WTC11 (cell line): ENCODE results near the gene FRMD4B. TPM values are rescaled to one million over a fixed set of nuclear protein-coding genes. Genes with fewer than 3 reads are reported as not detected.

Experiments
- ATAC-seq: fragments of 200-7000 bp; cut with Tn5 transposase; 2 replicates; pipeline ENCODE4 v1.10.0; 2021; ENCODE audit warnings: mild to moderate bottlenecking, moderate library complexity
- CTCF ChIA-PET: fragments of 300-600 bp; sonication (Branson Sonifier 250); formaldehyde crosslinking; loops from one replicate; lab custom pipeline; 2021; ENCODE audit warnings: antibody characterized with exemption; lab: Charles Lee
- POLR2A ChIA-PET: fragments of 350-600 bp; sonication (Branson Sonifier 250); formaldehyde crosslinking; loops from one replicate; lab custom pipeline; 2021; ENCODE audit warnings: antibody characterized with exemption; lab: Charles Lee
- DNase-seq: peaks from one replicate; pipeline ENCODE4 v3.0.0; 2021; ENCODE audit warnings: low spot score
- H3K27ac Mint-ChIP-seq: 2 replicates; pipeline ENCODE4 v1.8.0; 2021; ENCODE audit warnings: mixed read lengths
- H3K27me3 Mint-ChIP-seq: 2 replicates; pipeline ENCODE4 v1.8.0; 2021; ENCODE audit warnings: low read depth, mild to moderate bottlenecking, moderate library complexity, mixed read lengths
- H3K36me3 Mint-ChIP-seq: 2 replicates; pipeline ENCODE4 v1.8.0; 2021; ENCODE audit warnings: mixed read lengths
- H3K4me1 Mint-ChIP-seq: 2 replicates; pipeline ENCODE4 v1.8.0; 2022; ENCODE audit warnings: mixed read lengths
- H3K4me3 Mint-ChIP-seq: 2 replicates; pipeline ENCODE4 v1.8.0; 2021; ENCODE audit warnings: mild to moderate bottlenecking, moderate library complexity, mixed read lengths
- H3K9me3 Mint-ChIP-seq: 2 replicates; pipeline ENCODE4 v1.8.0; 2021; ENCODE audit warnings: mixed read lengths
- ATF1 ChIP-seq: sonication (generic); formaldehyde crosslinking; IDR thresholded peaks from 2 replicates; pipeline ENCODE4 v1.8.1; 2023; ENCODE audit warnings: mild to moderate bottlenecking, moderate library complexity, missing genetic modification reagents
- ATF2 ChIP-seq: sonication (generic); formaldehyde crosslinking; IDR thresholded peaks from 2 replicates; pipeline ENCODE4 v1.8.1; 2022; ENCODE audit warnings: low read depth, missing genetic modification reagents, borderline replicate concordance
- CDX4 ChIP-seq: fragments of 250-450 bp; sonication (Bioruptor Pico); IDR thresholded peaks from 2 replicates; pipeline ENCODE4 v1.9.0; 2021; ENCODE audit warnings: moderate library complexity, mild to moderate bottlenecking, inconsistent platforms, borderline replicate concordance
- CREB1 ChIP-seq: sonication (generic); formaldehyde crosslinking; IDR thresholded peaks from 2 replicates; pipeline ENCODE4 v1.8.0; 2023; ENCODE audit warnings: mild to moderate bottlenecking, missing genetic modification reagents
- ELF4 ChIP-seq: sonication (generic); formaldehyde crosslinking; IDR thresholded peaks from 2 replicates; pipeline ENCODE4 v1.8.1; 2022; ENCODE audit warnings: low read depth, mild to moderate bottlenecking, moderate library complexity, missing genetic modification reagents
- EMX1 ChIP-seq: fragments of 250-450 bp; sonication (Bioruptor Pico); IDR thresholded peaks from 2 replicates; pipeline ENCODE4 v1.8.0; 2021; ENCODE audit warnings: mild to moderate bottlenecking
- JAZF1 ChIP-seq: fragments of 250-450 bp; sonication (Bioruptor Pico); IDR thresholded peaks from 2 replicates; pipeline ENCODE4 v1.9.0; 2021; ENCODE audit warnings: moderate library complexity, mild to moderate bottlenecking, inconsistent platforms
- MAX ChIP-seq: sonication (generic); formaldehyde crosslinking; IDR thresholded peaks from 2 replicates; pipeline ENCODE4 v1.8.0; 2022; ENCODE audit warnings: mild to moderate bottlenecking, missing genetic modification reagents
- SMAD3 ChIP-seq: sonication (generic); formaldehyde crosslinking; IDR thresholded peaks from 2 replicates; pipeline ENCODE4 v1.8.0; 2022; ENCODE audit warnings: missing genetic modification reagents, mild to moderate bottlenecking, borderline replicate concordance
- ZNF396 ChIP-seq: fragments of 250-450 bp; sonication (Bioruptor Pico); IDR thresholded peaks from 2 replicates; pipeline ENCODE4 v1.8.0; 2021; ENCODE audit warnings: mild to moderate bottlenecking, moderate library complexity, borderline replicate concordance
- ZNF416 ChIP-seq: fragments of 250-450 bp; sonication (Bioruptor Pico); IDR thresholded peaks from 2 replicates; pipeline ENCODE4 v1.9.0; 2021; ENCODE audit warnings: mild to moderate bottlenecking, inconsistent platforms
- ZNF423 ChIP-seq: fragments of 250-450 bp; sonication (Bioruptor Pico); IDR thresholded peaks from 2 replicates; pipeline ENCODE4 v2.1.2; 2022; ENCODE audit warnings: mild to moderate bottlenecking, moderate library complexity
- ZNF671 ChIP-seq: fragments of 250-450 bp; sonication (Bioruptor Pico); IDR thresholded peaks from 2 replicates; pipeline ENCODE4 v1.8.0; 2021; ENCODE audit warnings: mild to moderate bottlenecking
- total RNA-seq: library from RNA; stranded (reverse); gene quantifications from 3 replicates; pipeline ENCODE4 v1.2.3, GENCODE V29; 2021
- TF ChIP-seq, protein P1 (sequence below): fragments of 250-450 bp; sonication (Bioruptor Pico); conservative IDR thresholded peaks from 2 replicates; pipeline ENCODE4 v1.9.0; 2021; ENCODE audit warnings: mild to moderate bottlenecking
- TF ChIP-seq, protein P2 (sequence below): sonication (generic); formaldehyde crosslinking; IDR thresholded peaks from 2 replicates; pipeline ENCODE4 v1.8.0; 2022; ENCODE audit warnings: mild to moderate bottlenecking, missing genetic modification reagents
- TF ChIP-seq, protein P3 (sequence below): sonication (generic); formaldehyde crosslinking; conservative IDR thresholded peaks from 2 replicates; pipeline ENCODE4 v1.8.1; 2022; ENCODE audit warnings: mild to moderate bottlenecking, missing genetic modification reagents
- TF ChIP-seq, protein P4 (sequence below): fragments of 250-450 bp; sonication (Bioruptor Pico); IDR thresholded peaks from 2 replicates; pipeline ENCODE4 v1.8.0; 2021; ENCODE audit warnings: mild to moderate bottlenecking
- TF ChIP-seq, protein P5 (sequence below): sonication (generic); formaldehyde crosslinking; IDR thresholded peaks from 2 replicates; pipeline ENCODE4 v1.8.0; 2022; ENCODE audit warnings: missing genetic modification reagents

The FRMD4B gene
- total RNA-seq, 1 experiment from 2014 or later: 6.7 TPM

DNA sequence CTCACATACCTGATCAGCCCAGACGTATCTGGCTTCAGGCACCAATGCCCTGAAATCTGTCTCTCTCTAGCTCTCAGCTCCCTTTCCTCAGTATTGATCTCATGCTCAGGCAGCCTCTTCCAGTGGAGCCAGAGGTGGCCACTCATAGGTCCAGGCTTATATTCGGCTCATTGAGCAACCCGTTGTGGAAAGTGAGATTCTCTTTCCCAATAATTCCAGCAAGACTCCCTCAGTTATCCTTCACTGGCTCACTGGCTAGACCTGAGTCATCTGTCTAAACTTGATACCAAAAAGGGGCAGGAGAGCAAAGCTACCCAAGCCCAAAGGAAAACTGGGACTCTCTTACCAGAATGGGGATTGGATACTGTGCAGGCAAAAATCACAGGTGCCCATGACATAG lies 33.4 kb upstream of the FRMD4B start (continued):
- TF ChIP-seq, protein P1, sequence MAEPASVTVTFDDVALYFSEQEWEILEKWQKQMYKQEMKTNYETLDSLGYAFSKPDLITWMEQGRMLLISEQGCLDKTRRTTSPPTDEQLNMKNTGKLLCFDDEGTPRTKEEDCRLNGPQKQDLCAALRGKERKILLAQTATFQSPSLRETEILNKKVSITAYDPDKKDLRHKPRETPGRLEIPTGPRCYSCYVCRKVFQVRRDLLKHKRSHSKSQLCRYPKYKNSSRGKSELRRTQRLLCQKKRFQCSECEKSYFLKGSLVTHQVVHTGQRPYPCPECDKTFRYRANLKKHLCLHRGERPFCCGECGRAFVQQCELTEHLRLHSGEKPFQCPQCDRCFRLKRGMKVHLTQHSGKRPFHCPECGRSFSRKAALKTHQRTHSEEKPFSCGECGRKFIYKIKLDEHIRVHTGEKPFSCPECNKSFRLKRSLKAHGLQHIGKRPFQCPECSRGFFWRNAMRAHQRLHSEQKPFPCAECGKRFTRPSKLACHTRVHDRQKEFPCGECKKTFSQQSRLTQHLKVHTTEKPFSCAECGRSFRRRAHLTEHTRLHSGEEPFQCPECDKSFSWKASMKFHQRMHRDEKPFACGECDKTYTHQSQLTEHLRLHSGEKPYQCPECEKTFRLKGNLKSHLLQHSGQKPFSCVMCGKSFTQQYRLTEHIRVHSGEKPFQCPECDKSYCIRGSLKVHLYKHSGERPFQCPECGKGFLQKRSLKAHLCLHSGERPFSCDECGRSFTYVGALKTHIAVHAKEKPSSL: no peak
- TF ChIP-seq CREB1 (no peak), MAX (CRISPR knock-in tag) (no peak), ZNF396 (CRISPR knock-in tag) (no peak), ZNF423 (CRISPR knock-in tag) (no peak)
- TF ChIP-seq, protein P2, sequence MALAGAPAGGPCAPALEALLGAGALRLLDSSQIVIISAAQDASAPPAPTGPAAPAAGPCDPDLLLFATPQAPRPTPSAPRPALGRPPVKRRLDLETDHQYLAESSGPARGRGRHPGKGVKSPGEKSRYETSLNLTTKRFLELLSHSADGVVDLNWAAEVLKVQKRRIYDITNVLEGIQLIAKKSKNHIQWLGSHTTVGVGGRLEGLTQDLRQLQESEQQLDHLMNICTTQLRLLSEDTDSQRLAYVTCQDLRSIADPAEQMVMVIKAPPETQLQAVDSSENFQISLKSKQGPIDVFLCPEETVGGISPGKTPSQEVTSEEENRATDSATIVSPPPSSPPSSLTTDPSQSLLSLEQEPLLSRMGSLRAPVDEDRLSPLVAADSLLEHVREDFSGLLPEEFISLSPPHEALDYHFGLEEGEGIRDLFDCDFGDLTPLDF (CRISPR knock-in tag): no peak
- TF ChIP-seq, protein P3, sequence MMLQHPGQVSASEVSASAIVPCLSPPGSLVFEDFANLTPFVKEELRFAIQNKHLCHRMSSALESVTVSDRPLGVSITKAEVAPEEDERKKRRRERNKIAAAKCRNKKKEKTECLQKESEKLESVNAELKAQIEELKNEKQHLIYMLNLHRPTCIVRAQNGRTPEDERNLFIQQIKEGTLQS (CRISPR knock-in tag): no peak
- TF ChIP-seq, protein P4, sequence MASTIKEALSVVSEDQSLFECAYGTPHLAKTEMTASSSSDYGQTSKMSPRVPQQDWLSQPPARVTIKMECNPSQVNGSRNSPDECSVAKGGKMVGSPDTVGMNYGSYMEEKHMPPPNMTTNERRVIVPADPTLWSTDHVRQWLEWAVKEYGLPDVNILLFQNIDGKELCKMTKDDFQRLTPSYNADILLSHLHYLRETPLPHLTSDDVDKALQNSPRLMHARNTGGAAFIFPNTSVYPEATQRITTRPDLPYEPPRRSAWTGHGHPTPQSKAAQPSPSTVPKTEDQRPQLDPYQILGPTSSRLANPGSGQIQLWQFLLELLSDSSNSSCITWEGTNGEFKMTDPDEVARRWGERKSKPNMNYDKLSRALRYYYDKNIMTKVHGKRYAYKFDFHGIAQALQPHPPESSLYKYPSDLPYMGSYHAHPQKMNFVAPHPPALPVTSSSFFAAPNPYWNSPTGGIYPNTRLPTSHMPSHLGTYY (CRISPR knock-in tag): no peak

DNA sequence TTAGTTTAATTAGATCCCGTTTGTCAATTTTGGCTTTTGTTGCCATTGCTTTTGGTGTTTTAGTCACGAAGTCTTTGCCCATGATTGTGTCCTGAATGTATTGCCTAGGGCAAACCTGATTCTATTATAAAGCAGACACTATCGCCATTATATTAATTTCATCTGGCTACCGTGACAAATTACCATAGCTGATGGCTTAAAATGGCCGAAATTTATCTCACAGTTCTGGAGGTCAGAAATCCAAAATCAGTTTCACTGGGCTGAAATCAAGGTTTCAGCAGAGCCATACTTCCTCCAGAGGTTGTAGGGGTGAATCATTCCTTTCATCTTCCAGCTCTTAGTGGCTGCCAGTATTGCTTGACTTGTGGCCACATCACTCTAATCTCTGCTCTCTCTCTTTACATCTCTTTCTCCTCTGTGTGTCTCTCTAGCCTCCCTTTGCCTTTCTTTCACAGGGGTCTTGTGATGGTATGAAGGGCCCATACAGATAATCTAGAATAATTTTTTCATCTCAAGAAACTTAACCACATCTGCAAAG lies 31.7 kb upstream of the FRMD4B start:
- POLR2A ChIA-PET: no interaction called here
- Mint-ChIP-seq H3K4me1 (0 out of 2 replicates have a peak, but pooled peaks cover 2% of the 10 kb centered on the region), H3K9me3 (peaks cover 7% of the 10 kb centered on the region), H3K4me3 (no peak overlapping the region), H3K27me3 (no peaks in the 10 kb centered on the region), H3K36me3 (0 out of 2 replicates have a peak, but pooled peaks cover 4% of the 10 kb centered on the region), H3K27ac (no peak overlapping the region)
- DNase-seq: no peak
- no peak for TF ChIP-seq EMX1 (CRISPR knock-in tag)
- TF ChIP-seq SMAD3: no peak
- no peak for TF ChIP-seq CDX4 (CRISPR knock-in tag)
- TF ChIP-seq ZNF416: no peak
- TF ChIP-seq ZNF423 (CRISPR knock-in tag): no peak
- TF ChIP-seq, protein P4 (CRISPR knock-in tag): no peak
- no peak for TF ChIP-seq ATF1 (CRISPR knock-in tag)
- no peak for TF ChIP-seq ZNF671 (CRISPR knock-in tag)
- no peak for TF ChIP-seq ZNF396 (CRISPR knock-in tag)
- TF ChIP-seq, protein P5, sequence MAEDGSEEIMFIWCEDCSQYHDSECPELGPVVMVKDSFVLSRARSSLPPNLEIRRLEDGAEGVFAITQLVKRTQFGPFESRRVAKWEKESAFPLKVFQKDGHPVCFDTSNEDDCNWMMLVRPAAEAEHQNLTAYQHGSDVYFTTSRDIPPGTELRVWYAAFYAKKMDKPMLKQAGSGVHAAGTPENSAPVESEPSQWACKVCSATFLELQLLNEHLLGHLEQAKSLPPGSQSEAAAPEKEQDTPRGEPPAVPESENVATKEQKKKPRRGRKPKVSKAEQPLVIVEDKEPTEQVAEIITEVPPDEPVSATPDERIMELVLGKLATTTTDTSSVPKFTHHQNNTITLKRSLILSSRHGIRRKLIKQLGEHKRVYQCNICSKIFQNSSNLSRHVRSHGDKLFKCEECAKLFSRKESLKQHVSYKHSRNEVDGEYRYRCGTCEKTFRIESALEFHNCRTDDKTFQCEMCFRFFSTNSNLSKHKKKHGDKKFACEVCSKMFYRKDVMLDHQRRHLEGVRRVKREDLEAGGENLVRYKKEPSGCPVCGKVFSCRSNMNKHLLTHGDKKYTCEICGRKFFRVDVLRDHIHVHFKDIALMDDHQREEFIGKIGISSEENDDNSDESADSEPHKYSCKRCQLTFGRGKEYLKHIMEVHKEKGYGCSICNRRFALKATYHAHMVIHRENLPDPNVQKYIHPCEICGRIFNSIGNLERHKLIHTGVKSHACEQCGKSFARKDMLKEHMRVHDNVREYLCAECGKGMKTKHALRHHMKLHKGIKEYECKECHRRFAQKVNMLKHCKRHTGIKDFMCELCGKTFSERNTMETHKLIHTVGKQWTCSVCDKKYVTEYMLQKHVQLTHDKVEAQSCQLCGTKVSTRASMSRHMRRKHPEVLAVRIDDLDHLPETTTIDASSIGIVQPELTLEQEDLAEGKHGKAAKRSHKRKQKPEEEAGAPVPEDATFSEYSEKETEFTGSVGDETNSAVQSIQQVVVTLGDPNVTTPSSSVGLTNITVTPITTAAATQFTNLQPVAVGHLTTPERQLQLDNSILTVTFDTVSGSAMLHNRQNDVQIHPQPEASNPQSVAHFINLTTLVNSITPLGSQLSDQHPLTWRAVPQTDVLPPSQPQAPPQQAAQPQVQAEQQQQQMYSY (CRISPR knock-in tag): no peak
- no peak for TF ChIP-seq ATF2 (CRISPR knock-in tag)
- no peak for TF ChIP-seq JAZF1
- TF ChIP-seq, protein P1: no peak
- TF ChIP-seq MAX (CRISPR knock-in tag): no peak
- TF ChIP-seq ELF4 (CRISPR knock-in tag): no peak
- no peak for ATAC-seq
- CTCF ChIA-PET: no interaction called here
